Measurements from ENCODE around the gene NPRL2.
"Not testable (repeated sequence)": the region's sequence is repeated elsewhere in the genome, so short reads cannot be mapped to it uniquely, and the experiment has no call there.

The NPRL2 gene

GRCh38 chr3:50327129-50327528, 23.4 kb downstream of the NPRL2 start:
- DNase-seq (ENCODE audit: low spot score) = no peak

- DNase-seq (ENCODE audit: low spot score) = no peak
Measured at GRCh38 chr3:50326182-50326541, 24.4 kb downstream of the NPRL2 start.

DNA sequence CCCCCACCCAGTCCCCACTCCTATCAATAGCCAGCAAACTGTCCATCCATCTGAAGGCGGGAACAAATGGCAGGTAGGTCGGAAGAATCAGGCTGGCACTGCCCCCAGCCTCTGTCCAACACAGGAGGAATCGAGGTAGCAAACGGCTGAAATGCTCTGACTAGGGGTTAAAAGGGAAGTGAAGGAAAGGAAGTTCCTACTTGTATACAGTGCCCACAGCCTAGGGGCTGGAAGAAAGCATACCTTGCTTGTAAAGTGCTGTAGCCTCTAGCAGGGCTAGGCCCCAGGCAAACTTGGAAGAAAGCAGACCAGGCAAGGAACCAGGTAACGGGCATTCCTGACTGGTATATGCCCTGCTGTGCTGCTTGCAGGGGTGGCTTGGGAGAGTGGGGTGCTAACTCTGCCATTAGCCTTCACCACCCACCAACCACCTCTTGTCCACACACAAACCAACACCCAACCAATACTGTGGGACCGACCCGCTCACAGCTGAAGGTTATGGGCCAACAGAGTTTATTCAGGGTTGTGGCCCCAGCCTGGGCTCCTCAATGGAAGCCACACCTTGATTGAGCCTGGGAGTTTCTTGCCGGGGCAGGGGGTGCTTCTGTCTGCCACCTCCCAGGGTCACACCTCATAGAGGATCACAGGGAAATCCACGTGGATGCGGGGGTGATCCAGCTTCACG, 24.9 kb downstream of the NPRL2 start:
- DNase-seq (ENCODE audit: low spot score) = no peak

DNA sequence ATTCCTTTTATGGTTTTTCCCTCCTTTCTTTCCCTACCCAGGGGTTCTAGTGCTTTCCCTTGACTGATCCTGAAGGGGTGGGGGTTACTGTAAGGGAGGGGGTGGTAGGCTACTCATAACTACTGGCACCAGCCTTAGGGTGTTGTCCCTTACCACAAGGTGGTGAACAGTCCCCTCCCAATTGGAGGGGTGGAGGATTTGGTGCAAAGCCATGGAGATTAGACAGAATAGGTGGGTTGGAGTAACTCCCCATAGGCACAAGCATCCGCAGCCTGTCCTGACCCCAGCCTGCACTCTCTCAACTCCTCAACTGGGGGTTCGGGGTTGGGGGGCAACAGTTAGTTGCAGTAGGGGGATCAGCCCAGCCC, 25.5 kb downstream of the NPRL2 start:
- DNase-seq (ENCODE audit: low spot score) = no peak

GRCh38 chr3:50324351-50325112, 26.0 kb downstream of the NPRL2 start:
- DNase-seq (ENCODE audit: low spot score) = peak; percentile 89

DNA sequence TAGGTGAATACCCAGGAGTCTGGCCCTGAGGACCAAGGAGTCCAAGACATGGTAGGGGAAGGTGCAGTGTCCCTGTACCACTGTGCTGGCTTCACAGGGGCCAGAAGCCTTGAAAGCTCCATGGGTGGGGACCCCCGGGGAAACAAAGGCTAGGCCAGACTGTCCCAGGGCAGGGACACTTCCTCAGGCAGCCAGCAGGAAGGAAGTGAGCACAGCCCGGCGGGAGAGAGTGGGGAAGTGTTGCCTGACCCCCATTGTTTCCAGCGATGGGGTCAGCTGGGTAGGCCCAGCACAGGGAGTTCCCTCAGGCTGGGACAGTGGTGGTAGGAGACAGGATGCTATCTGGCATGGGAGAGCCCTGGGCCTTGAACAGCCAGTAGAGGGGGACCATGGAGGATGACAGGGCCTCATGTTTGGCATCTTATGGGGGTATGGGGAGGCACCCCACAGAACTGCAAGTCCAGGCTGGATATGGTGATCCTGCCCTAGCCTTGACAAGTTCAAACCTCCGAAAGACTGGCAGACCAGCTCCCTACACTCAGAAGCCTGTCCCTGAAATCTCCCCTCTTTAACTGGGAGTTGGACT, 26.9 kb downstream of the NPRL2 start:
- DNase-seq (ENCODE audit: low spot score) = no peak

- no peak for DNase-seq (ENCODE audit: low spot score)
Measured at GRCh38 chr3:50323092-50323600, 27.4 kb downstream of the NPRL2 start.

- no peak for DNase-seq (ENCODE audit: low spot score)
Measured at GRCh38 chr3:50322386-50323091, 28.0 kb downstream of the NPRL2 start, which contains the start of gene HYAL2. Gene HYAL2 (minus strand): TSS chr3:50322745. CDS start chr3:50320489, 2,256 bp downstream.

- DNase-seq (ENCODE audit: low spot score) = no peak
Measured at GRCh38 chr3:50322115-50322385, 28.5 kb downstream of the NPRL2 start.

- DNase-seq (ENCODE audit: low spot score) = peak; percentile 91
Measured at GRCh38 chr3:50321336-50322114, 29.1 kb downstream of the NPRL2 start.

DNA sequence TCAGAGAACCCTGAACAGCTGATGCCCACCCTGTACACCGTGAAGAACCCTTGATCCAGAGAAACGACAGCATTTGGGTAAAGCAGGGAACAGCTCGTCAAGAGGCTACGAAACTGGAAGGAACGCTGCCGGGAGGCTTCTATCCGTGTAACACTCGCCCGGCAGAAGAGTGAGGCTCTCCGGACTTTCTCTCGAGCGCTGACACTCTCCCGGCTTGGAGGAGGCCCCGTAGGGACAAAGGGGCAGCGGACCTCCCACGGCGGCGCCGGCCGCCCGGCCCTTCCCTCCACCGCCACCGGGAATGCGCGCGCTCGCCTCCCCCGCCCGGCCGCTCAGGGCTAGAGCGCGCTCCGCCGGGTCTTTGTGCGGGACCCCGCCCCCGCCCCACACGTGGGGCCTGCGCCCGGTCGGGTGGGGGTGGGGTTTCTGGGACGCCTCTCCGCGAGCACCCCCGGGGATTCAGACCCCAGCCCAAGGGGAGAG, 29.7 kb downstream of the NPRL2 start:
- peak; percentile 54 for DNase-seq (ENCODE audit: low spot score)

DNA sequence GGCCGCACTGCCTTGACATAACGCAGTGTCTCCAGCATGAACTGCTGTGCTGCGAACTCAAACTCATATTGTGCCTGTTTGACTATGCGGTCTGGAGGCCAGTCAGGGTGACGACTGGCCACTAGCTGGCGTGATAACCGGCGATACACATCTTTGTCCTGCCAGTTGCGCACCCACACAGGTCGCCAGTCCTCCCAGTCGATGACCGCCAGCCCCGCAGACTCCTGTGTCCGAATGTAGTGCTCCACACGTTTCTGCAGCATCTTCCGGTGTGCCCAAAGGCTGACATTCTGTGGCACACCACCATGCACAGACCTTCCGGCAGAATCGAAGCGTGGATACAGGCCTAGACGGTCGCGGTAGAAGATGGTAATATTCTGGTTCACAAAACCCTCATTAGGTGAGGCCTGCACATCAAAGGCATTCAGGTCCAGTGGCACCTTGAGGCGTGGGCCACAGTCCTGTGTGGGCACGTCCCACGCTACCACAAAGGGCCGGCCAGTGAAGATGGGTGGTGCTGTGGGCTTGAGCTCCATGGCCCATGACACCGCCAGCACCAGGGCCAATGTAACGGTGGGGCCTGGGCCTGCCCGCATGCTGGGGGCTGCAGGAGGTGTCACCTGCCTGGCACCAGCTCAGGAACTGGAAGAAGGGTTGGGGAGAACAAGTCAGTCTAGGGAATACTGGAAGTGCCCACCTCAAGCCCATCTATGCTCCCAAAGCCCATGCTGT, 30.5 kb downstream of the NPRL2 start:
- no peak for DNase-seq (ENCODE audit: low spot score)

- DNase-seq (ENCODE audit: low spot score) = no peak
Measured at GRCh38 chr3:50319181-50319893, 31.2 kb downstream of the NPRL2 start.

- DNase-seq (ENCODE audit: low spot score) = no peak
Measured at GRCh38 chr3:50318615-50319014, 32.0 kb downstream of the NPRL2 start.

DNA sequence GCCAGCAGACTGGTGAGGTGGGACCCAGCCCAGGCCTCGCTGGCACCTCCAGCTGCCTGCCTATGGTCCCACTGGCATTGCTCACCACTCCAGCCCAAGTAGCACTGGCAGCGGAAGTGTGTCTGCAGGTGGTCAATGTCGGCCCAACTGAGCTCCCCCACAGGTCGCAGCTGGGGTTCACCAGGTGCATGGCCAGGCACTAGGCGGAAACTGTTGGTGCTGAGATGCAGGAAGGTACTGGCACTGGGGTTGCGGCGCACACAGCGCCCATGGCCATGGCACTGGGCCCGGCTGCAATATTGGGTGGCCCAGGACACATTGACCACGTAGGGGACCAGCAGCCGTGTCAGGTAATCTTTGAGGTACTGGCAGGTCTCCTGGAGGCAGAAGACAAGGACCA, 32.4 kb downstream of the NPRL2 start:
- no peak for DNase-seq (ENCODE audit: low spot score)

- no peak for DNase-seq (ENCODE audit: low spot score)
Measured at GRCh38 chr3:50317300-50317699, 33.3 kb downstream of the NPRL2 start.

DNA sequence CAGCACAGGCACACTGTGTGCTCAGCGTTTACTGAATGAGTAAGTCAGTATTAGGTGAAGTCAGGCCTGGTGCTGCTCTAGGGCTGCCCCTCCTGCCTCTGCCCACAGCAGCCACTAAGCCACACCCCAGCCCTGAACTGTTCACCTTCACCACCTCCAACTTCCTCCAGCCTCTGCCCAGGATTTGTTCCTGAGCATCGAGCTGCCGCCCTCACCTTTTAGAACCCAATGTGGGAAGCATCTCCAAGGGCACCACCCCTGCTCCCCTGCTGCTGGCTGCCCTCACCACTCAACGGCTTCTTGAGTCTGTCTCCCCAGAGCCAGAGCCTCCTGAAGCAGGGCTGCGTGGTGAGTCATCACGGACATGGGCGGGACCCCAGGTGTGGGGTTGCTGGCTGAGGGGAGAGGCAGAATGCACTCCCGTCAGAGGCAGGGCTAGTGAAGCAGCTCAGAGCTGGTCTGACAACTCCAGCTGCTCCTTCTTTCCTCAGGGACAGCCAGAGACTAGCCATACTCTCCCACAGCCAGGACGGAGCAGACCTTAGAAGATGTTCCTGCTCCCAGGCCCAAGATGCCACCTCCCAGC, 33.8 kb downstream of the NPRL2 start:
- no peak for DNase-seq (ENCODE audit: low spot score)

DNA sequence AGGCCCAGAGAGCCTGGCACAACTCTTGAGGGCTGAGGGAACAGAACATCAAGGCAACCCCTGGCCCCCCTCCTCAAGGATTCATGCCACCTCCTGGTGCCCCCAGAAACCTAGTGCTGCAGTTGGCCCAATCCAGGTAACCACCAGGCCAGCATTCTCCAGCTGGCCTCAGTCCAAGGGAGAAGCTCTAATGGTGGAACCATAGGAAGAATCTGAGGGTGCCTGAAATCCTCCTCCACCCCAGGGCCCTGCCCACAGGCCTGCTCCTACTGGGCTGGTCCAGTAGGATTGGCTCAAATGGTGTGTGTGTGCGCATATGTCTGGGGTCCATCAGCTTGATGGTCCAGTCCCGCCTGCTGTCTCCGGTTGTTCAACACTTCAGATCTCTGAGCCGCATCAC, 35.8 kb downstream of the NPRL2 start:
- no peak for DNase-seq (ENCODE audit: low spot score)

GRCh38 chr3:50314342-50314741, 36.2 kb downstream of the NPRL2 start:
- DNase-seq (ENCODE audit: low spot score) = no peak

DNA sequence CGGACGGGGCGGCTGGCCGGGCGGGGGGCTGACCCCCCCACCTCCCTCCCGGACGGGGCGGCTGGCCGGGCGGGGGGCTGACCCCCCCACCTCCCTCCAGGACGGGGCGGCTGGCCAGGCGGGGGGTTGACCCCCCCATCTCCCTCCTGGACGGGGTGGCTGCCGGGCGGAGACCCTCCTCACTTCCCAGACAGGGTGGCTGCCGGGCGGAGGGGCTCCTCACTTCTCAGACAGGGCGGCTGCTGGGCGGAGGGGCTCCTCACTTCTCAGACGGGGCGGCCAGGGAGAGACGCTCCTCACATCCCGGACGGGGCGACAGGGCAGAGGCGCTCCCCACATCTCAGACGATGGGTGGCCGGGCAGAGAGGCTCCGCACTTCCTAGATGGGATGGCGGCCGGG, 38.5 kb downstream of the NPRL2 start:
- DNase-seq (ENCODE audit: low spot score) = not testable (repeated sequence)

Data from COLO829 (cell line).